ENCODE measurements around the gene CACNA1F.

Gene CACNA1F

DNA sequence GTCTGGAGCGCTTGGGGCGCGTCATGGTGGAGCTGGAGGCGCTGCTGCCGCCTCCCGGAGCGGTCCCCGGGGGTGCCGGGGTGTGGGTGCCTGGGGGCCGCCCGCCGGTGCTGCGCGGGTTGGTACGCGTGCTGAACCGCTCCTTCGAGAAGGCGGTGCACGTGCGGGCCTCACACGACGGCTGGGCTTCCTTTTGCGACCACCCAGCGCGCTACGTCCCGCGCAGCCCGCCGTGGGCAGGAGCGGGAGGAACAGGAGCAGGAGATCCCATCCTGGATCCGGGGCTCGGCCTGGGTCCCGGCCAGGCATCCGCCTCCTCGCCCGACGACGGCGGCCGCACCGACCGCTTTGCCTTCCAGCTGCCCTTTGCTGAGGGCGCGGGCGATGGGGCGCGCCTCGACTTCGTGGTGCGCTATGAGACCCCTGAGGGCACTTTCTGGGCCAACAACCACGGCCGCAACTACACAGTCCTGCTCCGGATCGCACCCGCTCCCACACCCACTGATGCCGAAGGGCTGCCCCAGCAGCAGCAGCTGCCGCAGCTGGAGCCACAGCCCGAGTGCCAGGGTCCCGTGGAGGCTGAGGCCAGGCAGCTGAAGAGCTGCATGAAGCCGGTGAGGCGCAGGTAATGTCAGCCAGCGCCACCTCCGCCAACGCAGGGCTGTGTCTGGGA, 37.2 kb upstream of the CACNA1F start:
- Histone ChIP-seq H3K79me2 (ENCODE audit: insufficient read depth, low read length) (peaks cover 12% of the 10 kb centered on the region), H3F3A (ENCODE audit: insufficient read depth, low read length) (no peaks in the 10 kb centered on the region), H3K4me3 (ENCODE audit: low read depth, low read length, poor library complexity, severe bottlenecking) (peak overlapping the region; percentile 70), H3K4me1 (ENCODE audit: insufficient read depth, low read length, severe bottlenecking) (peaks cover 38% of the 10 kb centered on the region), H3K27ac (ENCODE audit: low read depth, low read length, poor library complexity, severe bottlenecking) (no peak overlapping the region), H3K9me2 (ENCODE audit: low read depth, low read length) (no peaks in the 10 kb centered on the region), H4K20me1 (ENCODE audit: insufficient read depth, low read length) (no peaks in the 10 kb centered on the region), H2AFZ (ENCODE audit: low read length) (no peak overlapping the region), H3K4me2 (ENCODE audit: low read length) (peak overlapping the region; percentile 78), H3K9me3 (ENCODE audit: low read length) (no peaks in the 10 kb centered on the region), H3K27me3 (ENCODE audit: insufficient read depth, low read length) (no peaks in the 10 kb centered on the region), H3K9ac (ENCODE audit: low read length) (peak overlapping the region; percentile 74), H3K36me3 (ENCODE audit: insufficient read depth, low read length) (no peaks in the 10 kb centered on the region; the same call in 1 of the 2 replicates)
- TF ChIP-seq, protein P1, sequence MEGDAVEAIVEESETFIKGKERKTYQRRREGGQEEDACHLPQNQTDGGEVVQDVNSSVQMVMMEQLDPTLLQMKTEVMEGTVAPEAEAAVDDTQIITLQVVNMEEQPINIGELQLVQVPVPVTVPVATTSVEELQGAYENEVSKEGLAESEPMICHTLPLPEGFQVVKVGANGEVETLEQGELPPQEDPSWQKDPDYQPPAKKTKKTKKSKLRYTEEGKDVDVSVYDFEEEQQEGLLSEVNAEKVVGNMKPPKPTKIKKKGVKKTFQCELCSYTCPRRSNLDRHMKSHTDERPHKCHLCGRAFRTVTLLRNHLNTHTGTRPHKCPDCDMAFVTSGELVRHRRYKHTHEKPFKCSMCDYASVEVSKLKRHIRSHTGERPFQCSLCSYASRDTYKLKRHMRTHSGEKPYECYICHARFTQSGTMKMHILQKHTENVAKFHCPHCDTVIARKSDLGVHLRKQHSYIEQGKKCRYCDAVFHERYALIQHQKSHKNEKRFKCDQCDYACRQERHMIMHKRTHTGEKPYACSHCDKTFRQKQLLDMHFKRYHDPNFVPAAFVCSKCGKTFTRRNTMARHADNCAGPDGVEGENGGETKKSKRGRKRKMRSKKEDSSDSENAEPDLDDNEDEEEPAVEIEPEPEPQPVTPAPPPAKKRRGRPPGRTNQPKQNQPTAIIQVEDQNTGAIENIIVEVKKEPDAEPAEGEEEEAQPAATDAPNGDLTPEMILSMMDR (IDR thresholded peaks at IDR 0.05; ENCODE audit: low read length) = no peak
- TF ChIP-seq EZH2 (IDR thresholded peaks at IDR 0.05; ENCODE audit: borderline replicate concordance, low read length) = no peak

- no peak for TF ChIP-seq EZH2 (IDR thresholded peaks at IDR 0.05; ENCODE audit: borderline replicate concordance, low read length)
- TF ChIP-seq, protein P1 (IDR thresholded peaks at IDR 0.05; ENCODE audit: low read length) = no peak
Observed at GRCh38 chrX:49269767-49270248, 36.7 kb upstream of the CACNA1F start, which contains the start of gene PPP1R3F. PPP1R3F (plus strand) TSS chrX:49269793; CDS start chrX:49269870, 77 bp downstream.

GRCh38 chrX:49269010-49269766, 36.0 kb upstream of the CACNA1F start:
- H2AFZ ChIP-seq (ENCODE audit: low read length) = no peak overlapping the region
- TF ChIP-seq, protein P1 (IDR thresholded peaks at IDR 0.05; ENCODE audit: low read length) = no peak
- TF ChIP-seq EZH2 (IDR thresholded peaks at IDR 0.05; ENCODE audit: borderline replicate concordance, low read length) = no peak

More at GRCh38 chrX:49269767-49270248, 36.7 kb upstream of the CACNA1F start, which contains the start of gene PPP1R3F:
- Histone ChIP-seq H3F3A (ENCODE audit: insufficient read depth, low read length) (no peaks in the 10 kb centered on the region), H3K9ac (ENCODE audit: low read length) (peak within 1 kb of the TSS; percentile 74), H3K27ac (ENCODE audit: low read depth, low read length, poor library complexity, severe bottlenecking) (peak within 1 kb of the TSS; percentile 79), H4K20me1 (ENCODE audit: insufficient read depth, low read length) (no peaks in the 10 kb centered on the region), H2AFZ (ENCODE audit: low read length) (no peak within 1 kb of the TSS), H3K36me3 (ENCODE audit: insufficient read depth, low read length) (no peaks in the 10 kb centered on the region; the same call in 1 of the 2 replicates), H3K9me3 (ENCODE audit: low read length) (no peaks in the 10 kb centered on the region), H3K4me1 (ENCODE audit: insufficient read depth, low read length, severe bottlenecking) (peaks cover 38% of the 10 kb centered on the region), H3K9me2 (ENCODE audit: low read depth, low read length) (no peaks in the 10 kb centered on the region), H3K79me2 (ENCODE audit: insufficient read depth, low read length) (peaks cover 12% of the 10 kb centered on the region), H3K4me2 (ENCODE audit: low read length) (peak within 1 kb of the TSS; percentile 78), H3K4me3 (ENCODE audit: low read depth, low read length, poor library complexity, severe bottlenecking) (peak within 1 kb of the TSS; percentile 70), H3K27me3 (ENCODE audit: insufficient read depth, low read length) (no peaks in the 10 kb centered on the region)

More at GRCh38 chrX:49269010-49269766, 36.0 kb upstream of the CACNA1F start:
- H3K9me2 ChIP-seq (ENCODE audit: low read depth, low read length) = no peaks in the 10 kb centered on the region
- H3K36me3 ChIP-seq (ENCODE audit: insufficient read depth, low read length) = no peaks in the 10 kb centered on the region; the same call in 1 of the 2 replicates
- H3K4me3 ChIP-seq (ENCODE audit: low read depth, low read length, poor library complexity, severe bottlenecking) = peak overlapping the region; percentile 70
- H3K9me3 ChIP-seq (ENCODE audit: low read length) = no peaks in the 10 kb centered on the region
- H3K79me2 ChIP-seq (ENCODE audit: insufficient read depth, low read length) = peaks cover 12% of the 10 kb centered on the region
- H3K4me2 ChIP-seq (ENCODE audit: low read length) = peak overlapping the region; percentile 73
- peaks cover 38% of the 10 kb centered on the region for H3K4me1 ChIP-seq (ENCODE audit: insufficient read depth, low read length, severe bottlenecking)
- no peaks in the 10 kb centered on the region for H4K20me1 ChIP-seq (ENCODE audit: insufficient read depth, low read length)
- peak overlapping the region; percentile 79 for H3K27ac ChIP-seq (ENCODE audit: low read depth, low read length, poor library complexity, severe bottlenecking)
- peak overlapping the region; percentile 74 for H3K9ac ChIP-seq (ENCODE audit: low read length)
- no peaks in the 10 kb centered on the region for H3K27me3 ChIP-seq (ENCODE audit: insufficient read depth, low read length)
- no peaks in the 10 kb centered on the region for H3F3A ChIP-seq (ENCODE audit: insufficient read depth, low read length)

All from OCI-LY1 (cell line).